K562 (cell line): ENCODE data around the gene PTPRB. TPM values are rescaled to one million over a fixed set of nuclear protein-coding genes. Genes with fewer than 3 reads are reported as not detected.

ENCODE experiments used
- ATAC-seq: fragments of 200-7000 bp; cut with Tn5 transposase; 3 replicates; pipeline ENCODE4 v1.9.1; 2020; ENCODE audit warnings: moderate library complexity
- BruUV-seq: library from RNA; stranded (reverse); fragments of 400-500 nt; replicated peaks from 2 replicates; lab custom pipeline; 2021; lab: Mats Ljungman, UMichigan
- CTCF ChIA-PET: fragments of 300-600 bp; formaldehyde crosslinking; extraction: SDS; loops from one replicate; lab custom pipeline; 2021; ENCODE audit warnings: low intra/inter-chr PET ratio; lab: Yijun Ruan, JAX
- POLR2A ChIA-PET: fragments of 300-600, 350-650 bp; sonication (Branson Sonifier 250); formaldehyde crosslinking; extraction: SDS; loops from one replicate; lab custom pipeline; 2021; ENCODE audit warnings: antibody characterized with exemption, inconsistent platforms; lab: Yijun Ruan, JAX
- DNase-seq, 4 experiments: peaks; one replicate each; pipeline versions ENCODE4 v3.0.0 to v3.0.0-alpha.2; 2011 to 2018; ENCODE audit warnings: low spot score in 3 of 4, mixed read lengths in 3 of 4; ENCODE audit errors: extremely low read depth in 1 of 4
- FAIRE-seq: peaks from 2 replicates; lab custom pipeline; 2011; peaks lifted over from hg19 to GRCh38; lab: Jason Lieb, UNC
- H2AFZ ChIP-seq: 2 replicates; pipeline ENCODE4 v1.6.0; 2011; ENCODE audit warnings: low read depth, low read length, control low read depth, inconsistent platforms
- H3K27ac ChIP-seq: fragments of 200-600 bp; 3 replicates; pipeline ENCODE4 v1.8.0; 2011; ENCODE audit warnings: low read depth, mild to moderate bottlenecking, control low read depth, inconsistent platforms, low read length, moderate library complexity, mixed read lengths; ENCODE audit errors: extremely low read depth
- H3K27me3 ChIP-seq, 2 experiments: fragments of 300-600 bp in 1 of 2; 2 replicates in 1 of 2; 3 replicates in 1 of 2; pipeline versions ENCODE4 v1.6.0 to v1.8.0; 2011; ENCODE audit warnings: inconsistent platforms in 2 of 2, low read length in 2 of 2, mild to moderate bottlenecking in 1 of 2, mixed read lengths in 1 of 2, moderate library complexity in 1 of 2; ENCODE audit not compliant: control insufficient read depth in 2 of 2, insufficient read depth in 2 of 2
- H3K36me3 ChIP-seq: fragments of 300-600 bp; 3 replicates; pipeline ENCODE4 v1.8.0; 2011; ENCODE audit warnings: mild to moderate bottlenecking, low read length, inconsistent platforms; ENCODE audit not compliant: control insufficient read depth, insufficient read depth
- H3K4me1 ChIP-seq, 2 experiments: fragments of 200-600 bp in 1 of 2; replicated peaks in 1 of 2; 2 replicates in 1 of 2; 3 replicates in 1 of 2; pipeline versions ENCODE4 v1.5.1 to v1.8.0; 2011; ENCODE audit warnings: inconsistent platforms in 2 of 2, low read length in 2 of 2, mild to moderate bottlenecking in 1 of 2, mixed read lengths in 1 of 2, moderate library complexity in 1 of 2; ENCODE audit not compliant: control insufficient read depth in 2 of 2, insufficient read depth in 2 of 2
- H3K4me2 ChIP-seq: 2 replicates; pipeline ENCODE4 v1.6.1; 2011; ENCODE audit warnings: low read length, control low read depth, inconsistent platforms, mixed read lengths; ENCODE audit not compliant: insufficient read depth
- H3K4me3 ChIP-seq: fragments of 200-600 bp; sonication (generic), shearing (Covaris generic); 2 replicates; pipeline ENCODE4 v1.5.1; 2016; ENCODE audit warnings: control low read depth, inconsistent platforms
- H3K79me2 ChIP-seq: fragments of 200-600 bp; 3 replicates; pipeline ENCODE4 v1.8.0; 2011; ENCODE audit warnings: low read length, inconsistent platforms; ENCODE audit not compliant: control insufficient read depth, insufficient read depth
- H3K9ac ChIP-seq, 2 experiments: 2 replicates each; pipeline versions ENCODE4 v1.6.0 to v1.6.1; 2011; ENCODE audit warnings: low read depth in 2 of 2, low read length in 2 of 2, control low read depth in 1 of 2, inconsistent platforms in 1 of 2, mild to moderate bottlenecking in 1 of 2, mixed read lengths in 1 of 2; ENCODE audit not compliant: insufficient read depth in 1 of 2
- H3K9me1 ChIP-seq: one replicate; pipeline ENCODE4 v1.6.0; 2011; ENCODE audit warnings: inconsistent platforms, mild to moderate bottlenecking, low read length, moderate library complexity; ENCODE audit not compliant: control insufficient read depth, insufficient read depth
- H3K9me3 ChIP-seq: replicated peaks from 2 replicates; pipeline ENCODE4 v1.5.1; 2011; ENCODE audit warnings: low read depth, low read length, inconsistent platforms; ENCODE audit not compliant: control insufficient read depth, insufficient read depth
- H4K20me1 ChIP-seq: replicated peaks from 2 replicates; pipeline ENCODE4 v1.6.1; 2011; ENCODE audit warnings: low read length, inconsistent platforms, mixed read lengths; ENCODE audit not compliant: control insufficient read depth, insufficient read depth
- FOSL1 ChIP-seq: fragments of 200-800 bp; sonication (Bioruptor generic); conservative IDR thresholded peaks from 2 replicates; pipeline ENCODE4 v1.6.1; 2016; ENCODE audit warnings: missing genetic modification characterization, missing compliant biosample characterization
- IRF1 ChIP-seq: sonication (generic); formaldehyde crosslinking; IDR thresholded peaks from 2 replicates; pipeline ENCODE4 v1.8.0; 2022; ENCODE audit warnings: missing genetic modification reagents, mild to moderate bottlenecking, borderline replicate concordance
- TOE1 ChIP-seq, 2 experiments: fragments of 450-650 bp in 1 of 2; sonication (generic) in 1 of 2; formaldehyde crosslinking in 1 of 2; IDR thresholded peaks; 2 replicates each; pipeline versions ENCODE4 v1.7.1 to v1.8.0; 2016 to 2022; ENCODE audit warnings: borderline replicate concordance in 2 of 2, mild to moderate bottlenecking in 2 of 2, antibody characterized with exemption in 1 of 2, inconsistent platforms in 1 of 2, low read depth in 1 of 2, missing genetic modification reagents in 1 of 2, moderate library complexity in 1 of 2
- WGBS: fragments of 100-300 bp; shearing (Covaris generic); methylation state at CpG from one replicate; pipeline ENCODE4 v1.1.6; 2016; ENCODE audit warnings: low coverage, mixed read lengths; ENCODE audit not compliant: insufficient coverage; ENCODE audit errors: missing lambda C conversion rate; 5-methylcytosine and 5-hydroxymethylcytosine counted together
- in situ Hi-C: fragments of 300-500 bp; cut with MboI; formaldehyde crosslinking; loops from 4 replicates; pipeline ENCODE4 v1.15.0; 2018; ENCODE audit warnings: inconsistent platforms, mixed read lengths
- intact Hi-C: fragments of 100-400 bp; cut with micrococcal nuclease; formaldehyde crosslinking; loops from 2 replicates; pipeline ENCODE4 v1.14.2; 2022
- polyA plus RNA-seq, 8 experiments: library from polyadenylated mRNA; depleted of rRNA in 4 of 8; stranded (reverse) in 5 of 8; unstranded in 3 of 8; fragments of >200 nt; fragmentation: Nextera tagmentation in 2 of 8; fragmentation: Illumina TruSeq in 1 of 8; extraction: Ambion mirVana in 2 of 8; extraction: Trizol in 1 of 8; gene quantifications; 2 replicates each; pipeline versions ENCODE4 v1.2.1 to v1.2.3, GENCODE V29; 2011 to 2014; ENCODE audit warnings: inconsistent platforms in 1 of 8, missing spikeins in 1 of 8
- total RNA-seq, 7 experiments: library from RNA; depleted of rRNA in 6 of 7; stranded (reverse); fragments of >200 nt in 6 of 7; fragmentation: Illumina TruSeq in 2 of 7; extraction: Trizol in 2 of 7; gene quantifications; 2 replicates each; pipeline versions ENCODE4 v1.2.1 to v1.2.3, GENCODE V29; 2011 to 2021; ENCODE audit warnings: low replicate concordance in 1 of 7
- TF ChIP-seq, protein P1 (sequence below): fragments of 250-450 bp; sonication (Bioruptor Pico); IDR thresholded peaks from 2 replicates; pipeline ENCODE4 v1.8.0; 2021; ENCODE audit warnings: moderate library complexity, mild to moderate bottlenecking, inconsistent platforms
- TF ChIP-seq, protein P2 (sequence below), 2 experiments: fragments of 450-650 bp in 1 of 2; sonication (generic) in 1 of 2; formaldehyde crosslinking in 1 of 2; IDR thresholded peaks in 1 of 2; conservative IDR thresholded peaks in 1 of 2; 2 replicates each; pipeline versions ENCODE4 v1.6.1 to v1.8.1; 2016 to 2023; ENCODE audit warnings: mild to moderate bottlenecking in 2 of 2, moderate library complexity in 2 of 2, inconsistent platforms in 1 of 2, missing genetic modification reagents in 1 of 2

Gene PTPRB
- total and polyA plus RNA-seq, 9 of the 15 experiments (the other 6 are each of a cell fraction or from before 2014, with no cell fraction given): 0.46 to 5.9 (median 3.1) TPM

GRCh38 chr12:70543444-70543843 lies 93.8 kb downstream of the PTPRB start:
- no peak overlapping the region for H3K4me2 ChIP-seq
- H3K4me1 ChIP-seq: no peaks in the 10 kb centered on the region; a peak in 1 of 5 replicates
- no peak overlapping the region for H3K27ac ChIP-seq
- ChIA-PET CTCF (no interaction called here), POLR2A (interaction anchor here (0.5 to 0.8 kb wide), 2 partner anchors 19 to 840 kb away, joined by 3 to 4 read pairs; no protein-coding TSS in a partner anchor)
- H3K36me3 ChIP-seq: peaks cover 9% of the 10 kb centered on the region; the same call in 1 of the 3 replicates
- H3K79me2 ChIP-seq: no peaks in the 10 kb centered on the region
- no peak overlapping the region for H3K9ac ChIP-seq
- ATAC-seq (no peak), DNase-seq (no peak), FAIRE-seq (no peak)
- WGBS: 32% methylated on average over 6 of the region's 6 CpGs
- no TSS peak for BruUV-seq
- intact Hi-C loops: no loop called here
- H3K27me3 ChIP-seq: no peaks in the 10 kb centered on the region
- H3K4me3 ChIP-seq: no peak overlapping the region
- no peaks in the 10 kb centered on the region for H3K9me1 ChIP-seq
- no peak overlapping the region for H2AFZ ChIP-seq
- in situ Hi-C loops: no loop called here
- no peak for TF ChIP-seq IRF1
- TF ChIP-seq, protein P1, sequence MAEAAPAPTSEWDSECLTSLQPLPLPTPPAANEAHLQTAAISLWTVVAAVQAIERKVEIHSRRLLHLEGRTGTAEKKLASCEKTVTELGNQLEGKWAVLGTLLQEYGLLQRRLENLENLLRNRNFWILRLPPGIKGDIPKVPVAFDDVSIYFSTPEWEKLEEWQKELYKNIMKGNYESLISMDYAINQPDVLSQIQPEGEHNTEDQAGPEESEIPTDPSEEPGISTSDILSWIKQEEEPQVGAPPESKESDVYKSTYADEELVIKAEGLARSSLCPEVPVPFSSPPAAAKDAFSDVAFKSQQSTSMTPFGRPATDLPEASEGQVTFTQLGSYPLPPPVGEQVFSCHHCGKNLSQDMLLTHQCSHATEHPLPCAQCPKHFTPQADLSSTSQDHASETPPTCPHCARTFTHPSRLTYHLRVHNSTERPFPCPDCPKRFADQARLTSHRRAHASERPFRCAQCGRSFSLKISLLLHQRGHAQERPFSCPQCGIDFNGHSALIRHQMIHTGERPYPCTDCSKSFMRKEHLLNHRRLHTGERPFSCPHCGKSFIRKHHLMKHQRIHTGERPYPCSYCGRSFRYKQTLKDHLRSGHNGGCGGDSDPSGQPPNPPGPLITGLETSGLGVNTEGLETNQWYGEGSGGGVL (CRISPR knock-in tag): no peak
- TF ChIP-seq, protein P2, sequence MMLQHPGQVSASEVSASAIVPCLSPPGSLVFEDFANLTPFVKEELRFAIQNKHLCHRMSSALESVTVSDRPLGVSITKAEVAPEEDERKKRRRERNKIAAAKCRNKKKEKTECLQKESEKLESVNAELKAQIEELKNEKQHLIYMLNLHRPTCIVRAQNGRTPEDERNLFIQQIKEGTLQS (IDR thresholded peaks at IDR 0.05): peak; percentile 33; the same call in 1 of the 2 replicates
- TF ChIP-seq, protein P2 (CRISPR knock-in tag; conservative IDR thresholded peaks at IDR 0.05): no peak
- TF ChIP-seq FOSL1: peak; percentile 30; the same call in 1 of the 2 replicates
- TF ChIP-seq TOE1 (IDR thresholded peaks at IDR 0.05; ENCODE audit: borderline replicate concordance): no peak
- TF ChIP-seq TOE1 (CRISPR knock-in tag; IDR thresholded peaks at IDR 0.05; ENCODE audit: borderline replicate concordance, low read depth): no peak
- H3K9me3 ChIP-seq: no peaks in the 10 kb centered on the region
- no peaks in the 10 kb centered on the region for H4K20me1 ChIP-seq
